T-helper 1 cell (primary cell): ENCODE results near the gene CIAO3.
"Not testable (repeated sequence)": the region's sequence is repeated elsewhere in the genome, so short reads cannot be mapped to it uniquely, and the experiment has no call there.

Experiments used
- DNase-seq, 5 donors: peaks; one replicate each; pipeline ENCODE4 v3.0.0-alpha.2; 2012 to 2020

The CIAO3 gene

DNA sequence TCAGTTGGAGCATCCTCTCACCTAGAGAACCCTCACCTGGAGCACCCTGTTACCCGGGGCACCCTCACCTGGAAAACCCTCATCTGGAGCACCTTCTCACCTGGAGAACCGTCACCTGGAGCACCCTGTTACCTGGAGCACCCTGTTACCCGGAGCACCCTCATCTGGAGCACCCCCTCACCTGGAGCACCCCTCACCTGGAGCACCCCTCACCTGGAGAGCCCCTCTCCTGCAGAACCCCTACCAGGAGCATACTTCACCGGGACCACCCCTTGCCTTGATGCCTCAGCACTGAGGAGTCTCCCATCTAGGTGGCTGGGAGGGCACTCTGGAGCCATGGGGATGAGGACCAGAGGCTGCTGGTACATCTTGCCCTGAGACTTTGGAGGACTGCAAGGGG is 31.8 kb downstream of the CIAO3 start:
- DNase-seq: no peak

GRCh38 chr16:708019-708418 is 32.8 kb downstream of the CIAO3 start:
- no peak for DNase-seq

GRCh38 chr16:707062-707538 is 33.7 kb downstream of the CIAO3 start:
- DNase-seq: no peak

- DNase-seq: no peak
Measured at GRCh38 chr16:706189-707061, 34.4 kb downstream of the CIAO3 start.

- no peak for DNase-seq
Measured at GRCh38 chr16:705431-706188, 35.2 kb downstream of the CIAO3 start, which contains the start of gene FBXL16. TSS of gene FBXL16 (minus strand) at chr16:705801. CDS start at chr16:697405, 8,396 bp downstream.

DNA sequence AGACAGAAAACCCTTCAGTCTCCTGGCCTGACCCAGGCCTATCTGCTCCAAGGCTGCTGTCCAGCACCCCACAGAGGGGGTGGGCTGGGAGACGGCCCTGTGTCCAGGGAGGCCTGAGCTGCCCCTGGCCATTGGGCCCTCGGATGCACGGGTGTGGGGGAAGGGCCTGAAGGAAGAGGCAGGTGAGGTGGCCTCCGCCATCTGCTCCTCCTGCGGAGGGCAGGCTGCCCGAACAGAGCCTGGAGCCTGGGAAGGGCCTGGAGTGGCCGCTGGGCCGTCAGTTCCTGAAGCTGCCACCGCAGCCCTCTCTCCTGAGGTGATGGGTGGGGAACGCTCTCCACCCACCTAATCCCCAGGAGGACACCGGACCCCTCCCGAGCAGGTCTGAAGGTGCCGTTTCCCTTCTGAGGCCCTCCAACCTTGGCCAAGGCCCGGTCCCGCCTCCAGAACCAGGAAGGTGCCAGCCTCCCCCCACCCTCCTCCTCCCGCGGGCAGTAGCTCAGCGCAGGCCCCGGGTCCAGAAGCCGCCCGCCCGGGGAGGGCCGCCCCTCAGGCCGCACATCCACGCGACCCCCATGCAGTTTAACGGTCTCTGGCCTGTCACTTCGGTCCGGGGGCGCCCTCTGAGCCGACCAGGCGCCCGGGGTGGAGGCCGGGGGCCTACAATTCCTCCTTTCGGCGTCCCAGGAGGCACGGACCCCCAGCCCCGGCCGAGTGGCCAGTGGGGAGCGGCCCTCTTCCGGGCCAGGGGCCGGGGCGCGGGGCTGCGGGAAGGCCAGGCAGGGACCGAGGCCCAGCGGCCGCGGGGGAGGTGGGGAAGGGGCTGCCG is 36.0 kb downstream of the CIAO3 start:
- no peak for DNase-seq

GRCh38 chr16:704047-704446 is 36.8 kb downstream of the CIAO3 start:
- DNase-seq: no peak

GRCh38 chr16:703406-703805 is 37.4 kb downstream of the CIAO3 start:
- no peak for DNase-seq

DNA sequence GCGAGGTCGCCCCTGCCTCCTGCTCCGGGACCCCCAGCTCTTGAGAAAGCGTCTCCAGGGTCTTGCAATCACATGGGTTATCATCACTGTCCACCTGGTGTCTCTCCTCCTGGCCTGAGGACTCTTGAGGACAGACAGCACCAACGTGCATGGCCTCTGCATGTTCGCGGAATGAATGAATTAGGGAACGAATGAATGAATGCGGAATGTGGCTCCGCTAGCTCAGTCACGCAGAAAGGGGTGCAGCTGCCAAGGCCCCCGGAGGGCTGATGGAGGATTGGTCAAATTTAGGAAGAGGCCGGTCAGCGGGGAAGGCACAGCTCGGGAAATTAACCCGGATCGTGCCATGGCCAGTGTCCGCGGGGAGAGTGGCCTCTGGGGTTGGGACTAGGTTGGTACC is 38.5 kb downstream of the CIAO3 start:
- no peak for DNase-seq

- DNase-seq: peak in 2 of 5 donors; percentile 42 to 56
Measured at GRCh38 chr16:700684-701584, 39.9 kb downstream of the CIAO3 start.

DNA sequence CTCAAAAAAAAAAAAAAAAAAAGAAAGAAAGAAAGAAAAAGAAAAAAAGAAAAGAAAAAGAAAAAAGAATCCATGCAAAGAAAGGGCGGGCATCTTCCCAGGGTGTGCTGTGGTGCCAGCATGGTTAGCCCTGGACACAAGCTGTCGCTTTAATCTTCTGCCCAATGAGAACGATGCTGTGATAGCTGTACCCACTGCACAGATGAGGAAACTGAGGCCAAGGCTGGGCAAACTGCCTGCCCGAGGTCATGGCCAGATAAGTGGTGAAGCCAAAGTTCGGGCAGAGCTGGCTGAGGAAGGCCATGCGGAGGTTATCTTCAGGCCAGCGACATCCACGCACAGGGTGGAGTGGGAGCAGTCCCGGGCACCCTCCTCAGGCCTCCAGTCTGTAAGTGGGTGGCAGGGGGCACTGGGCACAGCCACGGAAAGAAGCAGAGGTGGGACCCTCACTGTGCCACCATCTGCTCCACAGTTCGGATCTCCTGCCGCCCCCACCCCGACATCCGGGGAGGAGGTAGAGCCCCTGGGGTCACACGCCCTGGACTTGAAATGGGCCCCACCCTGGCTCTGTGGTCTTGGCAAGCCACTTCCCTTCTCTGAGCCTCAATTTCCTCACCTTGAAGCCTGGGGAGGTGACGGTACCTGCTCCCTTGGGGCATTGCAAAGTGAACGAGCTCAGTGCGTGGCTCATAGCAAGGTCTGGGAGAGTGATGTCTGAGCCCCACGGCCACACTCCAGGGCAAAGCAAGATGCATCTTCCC is 41.7 kb downstream of the CIAO3 start:
- no peak for DNase-seq

- DNase-seq: peak; percentile 47 to 72 (median 60)
Measured at GRCh38 chr16:695355-696089, 45.3 kb downstream of the CIAO3 start.

GRCh38 chr16:694863-695354 is 45.9 kb downstream of the CIAO3 start:
- DNase-seq: no peak

- no peak for DNase-seq
Measured at GRCh38 chr16:694187-694862, 46.5 kb downstream of the CIAO3 start.

GRCh38 chr16:693766-694165 is 47.0 kb downstream of the CIAO3 start:
- DNase-seq: no peak

DNA sequence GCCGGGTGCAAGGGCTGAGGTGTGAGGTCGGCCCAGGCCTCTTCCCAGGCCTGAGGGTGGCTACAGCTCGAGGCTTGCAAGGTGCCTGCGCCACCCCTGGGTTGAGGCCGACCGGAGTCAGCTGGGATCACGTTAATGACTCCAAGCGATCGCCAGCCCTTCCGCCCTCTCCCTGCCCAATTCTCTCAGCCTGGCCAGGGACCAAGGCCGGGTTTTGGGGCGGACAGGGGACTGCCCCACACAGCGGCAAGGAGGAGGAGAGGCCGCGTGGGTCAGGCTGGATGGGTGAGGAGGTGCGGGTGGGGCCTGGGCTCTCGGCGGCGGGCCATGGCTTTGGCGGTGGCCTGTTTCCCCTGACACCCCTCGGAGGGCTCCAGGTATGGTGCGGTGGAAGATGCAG is 47.4 kb downstream of the CIAO3 start:
- DNase-seq: no peak

GRCh38 chr16:692356-693108 is 48.3 kb downstream of the CIAO3 start:
- DNase-seq: no peak

DNA sequence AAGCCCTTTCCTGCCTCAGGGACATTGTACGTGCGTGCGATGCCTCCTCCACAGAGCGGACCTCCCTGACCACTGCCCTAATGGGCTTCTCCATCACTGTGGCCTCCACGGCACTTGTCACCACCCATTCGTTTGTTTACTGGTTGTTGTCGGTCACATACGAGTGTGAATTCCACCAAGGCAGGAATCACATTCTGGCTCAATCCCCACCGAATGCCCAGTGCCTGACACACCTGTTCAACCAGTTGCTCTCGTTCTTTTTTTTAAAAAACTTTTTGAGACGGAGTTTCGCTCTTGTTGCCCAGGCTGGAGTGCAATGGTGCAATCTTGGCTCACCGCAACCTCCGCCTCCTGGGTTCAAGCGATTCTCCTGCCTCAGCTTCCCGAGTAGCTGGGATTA is 49.6 kb downstream of the CIAO3 start:
- not testable (repeated sequence) for DNase-seq
